Fibroblast of the aortic adventitia (primary cell): ENCODE results near the gene CCNT2. TPM values are rescaled to one million over a fixed set of nuclear protein-coding genes. Genes with fewer than 3 reads are reported as not detected.

ENCODE experiments used
- DNase-seq: peaks from one replicate; pipeline ENCODE4 v3.0.0-alpha.2; 2010; ENCODE audit warnings: low read depth
- H3K4me3 ChIP-seq: 2 replicates; pipeline ENCODE4 v1.5.1; 2011; ENCODE audit warnings: low read depth, mild to moderate bottlenecking, control low read depth, low read length, moderate library complexity
- total RNA-seq: library from RNA; depleted of rRNA; stranded (reverse); fragments of >200 nt; gene quantifications from 2 replicates; pipeline ENCODE4 v1.2.3, GENCODE V29; 2012; ENCODE audit warnings: low replicate concordance
- TF ChIP-seq, protein P1 (sequence below): IDR thresholded peaks from 2 replicates; pipeline ENCODE4 v1.5.1; 2011; ENCODE audit warnings: mild to moderate bottlenecking, low read length, control low read depth, inconsistent platforms; ENCODE audit not compliant: insufficient read depth

The CCNT2 gene
- total RNA-seq, 1 donor = 25.8 TPM

DNA sequence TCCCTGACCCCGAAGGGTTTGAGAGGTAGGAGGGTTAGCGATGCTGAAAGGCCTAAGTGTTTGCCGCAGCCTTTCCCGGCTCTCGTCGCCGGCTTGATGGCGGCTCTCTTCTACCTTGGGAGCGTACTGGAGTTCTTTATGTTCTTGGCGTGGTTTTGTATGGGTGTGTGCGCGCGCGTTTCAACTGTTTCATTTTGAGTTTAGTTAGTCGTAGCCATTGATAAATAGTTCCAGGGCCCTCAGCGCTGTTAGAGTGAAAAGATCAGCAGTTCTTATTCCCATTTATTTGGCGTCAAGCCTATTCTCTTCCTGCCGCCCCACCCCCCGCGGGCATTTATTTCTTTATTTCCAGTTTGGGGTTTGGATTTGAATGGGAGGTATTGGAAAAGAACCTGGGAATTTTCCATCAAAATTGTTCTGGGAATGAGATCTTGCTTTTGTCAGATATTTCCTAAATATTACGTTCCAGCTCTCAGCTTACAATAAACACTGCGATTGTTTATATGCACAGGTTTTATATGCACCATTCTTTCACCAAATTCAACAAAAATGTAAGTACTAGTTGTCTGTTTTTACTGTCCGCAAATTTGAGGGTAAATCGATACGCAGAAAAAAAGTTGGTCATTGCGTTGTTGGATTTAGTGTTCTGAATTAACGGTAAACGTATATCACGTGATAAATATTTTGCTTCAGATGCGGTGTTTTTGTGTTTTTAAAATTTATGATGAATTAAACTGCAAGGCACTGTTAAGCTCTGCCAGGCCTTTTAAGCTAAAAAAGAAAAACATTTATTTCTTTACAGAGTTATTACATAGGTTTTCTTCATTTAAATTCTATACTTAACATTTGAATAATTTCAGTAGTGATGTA, 954 bp downstream of the CCNT2 start:
- TF ChIP-seq, protein P1, sequence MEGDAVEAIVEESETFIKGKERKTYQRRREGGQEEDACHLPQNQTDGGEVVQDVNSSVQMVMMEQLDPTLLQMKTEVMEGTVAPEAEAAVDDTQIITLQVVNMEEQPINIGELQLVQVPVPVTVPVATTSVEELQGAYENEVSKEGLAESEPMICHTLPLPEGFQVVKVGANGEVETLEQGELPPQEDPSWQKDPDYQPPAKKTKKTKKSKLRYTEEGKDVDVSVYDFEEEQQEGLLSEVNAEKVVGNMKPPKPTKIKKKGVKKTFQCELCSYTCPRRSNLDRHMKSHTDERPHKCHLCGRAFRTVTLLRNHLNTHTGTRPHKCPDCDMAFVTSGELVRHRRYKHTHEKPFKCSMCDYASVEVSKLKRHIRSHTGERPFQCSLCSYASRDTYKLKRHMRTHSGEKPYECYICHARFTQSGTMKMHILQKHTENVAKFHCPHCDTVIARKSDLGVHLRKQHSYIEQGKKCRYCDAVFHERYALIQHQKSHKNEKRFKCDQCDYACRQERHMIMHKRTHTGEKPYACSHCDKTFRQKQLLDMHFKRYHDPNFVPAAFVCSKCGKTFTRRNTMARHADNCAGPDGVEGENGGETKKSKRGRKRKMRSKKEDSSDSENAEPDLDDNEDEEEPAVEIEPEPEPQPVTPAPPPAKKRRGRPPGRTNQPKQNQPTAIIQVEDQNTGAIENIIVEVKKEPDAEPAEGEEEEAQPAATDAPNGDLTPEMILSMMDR = no peak
- DNase-seq = peak; percentile 26
- peak overlapping the region; percentile 91 for H3K4me3 ChIP-seq

DNA sequence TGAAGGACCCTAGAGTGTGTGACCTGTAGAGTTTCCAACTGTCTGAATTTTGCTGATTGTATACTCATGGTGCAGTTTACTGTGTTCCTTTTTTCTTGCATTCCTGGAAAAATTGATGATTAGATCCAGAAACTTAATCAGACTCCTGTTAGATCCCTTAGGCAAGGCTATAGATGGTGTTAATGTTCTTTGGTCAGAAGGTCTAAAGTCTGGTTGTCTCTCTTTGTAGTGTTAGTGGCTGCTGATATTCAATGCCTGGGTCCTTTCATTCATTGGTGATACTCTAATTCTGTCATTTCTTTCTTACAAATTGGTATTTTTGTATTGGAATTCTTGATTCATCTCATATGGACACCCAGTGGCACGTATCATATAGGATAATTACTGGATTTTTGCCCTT, 6.3 kb downstream of the CCNT2 start:
- TF ChIP-seq, protein P1 = no peak
- no peak overlapping the region for H3K4me3 ChIP-seq
- DNase-seq = no peak

DNA sequence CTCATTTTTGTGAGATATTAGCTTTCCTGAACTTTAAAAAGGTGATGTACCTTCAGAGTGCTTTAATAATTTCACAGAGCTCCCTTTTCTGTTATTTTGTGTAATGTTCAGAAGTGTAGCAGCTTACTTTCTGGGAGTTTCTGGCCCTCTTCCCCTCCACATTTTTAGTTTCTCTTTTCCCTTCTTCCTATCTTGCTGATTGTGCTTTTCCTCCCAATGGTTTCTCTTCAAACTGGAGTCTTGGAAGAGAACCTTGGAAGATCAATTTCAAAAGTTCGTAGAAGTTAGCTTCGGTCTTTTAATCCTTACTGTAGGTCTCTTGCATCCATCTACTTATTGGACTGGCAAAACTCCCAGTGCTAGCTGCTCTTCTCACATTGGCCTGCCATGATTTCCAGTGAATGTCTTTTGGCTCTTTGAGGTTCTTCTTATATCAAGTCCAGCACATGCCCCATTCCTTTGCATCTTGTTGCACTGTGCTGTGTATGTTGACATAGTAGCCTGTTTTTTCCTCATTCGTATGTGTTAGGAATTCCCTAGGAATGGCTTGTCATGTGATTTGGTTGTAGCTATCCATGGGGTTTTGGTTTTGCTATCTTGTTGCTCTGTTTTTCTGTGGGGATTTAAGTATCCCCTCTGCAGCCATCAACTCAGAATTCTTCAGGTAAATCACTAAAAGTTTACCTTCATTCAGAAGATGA, 7.8 kb downstream of the CCNT2 start:
- DNase-seq = peak; percentile 27
- TF ChIP-seq, protein P1 = no peak
- no peak overlapping the region for H3K4me3 ChIP-seq

DNA sequence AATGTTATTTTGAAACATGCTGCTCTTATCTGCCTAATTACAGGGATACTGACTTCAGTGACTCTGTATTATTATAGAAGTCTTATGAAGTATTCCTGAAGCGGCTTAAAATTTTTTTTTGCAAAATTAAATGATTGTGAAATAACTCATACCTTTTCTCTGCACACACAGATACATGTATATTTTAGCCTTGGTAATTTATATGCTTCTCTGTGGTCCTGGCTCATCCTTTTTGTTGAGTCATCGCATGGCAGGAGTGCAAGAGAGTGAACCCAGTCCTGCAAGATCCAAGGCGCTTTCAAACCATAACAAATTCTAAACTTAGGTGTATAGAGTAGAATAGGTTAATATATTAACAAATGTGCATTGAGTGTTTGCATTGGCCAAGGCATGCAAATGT, 8.6 kb downstream of the CCNT2 start:
- TF ChIP-seq, protein P1 = no peak
- H3K4me3 ChIP-seq = no peak overlapping the region
- peak; percentile 29 for DNase-seq

DNA sequence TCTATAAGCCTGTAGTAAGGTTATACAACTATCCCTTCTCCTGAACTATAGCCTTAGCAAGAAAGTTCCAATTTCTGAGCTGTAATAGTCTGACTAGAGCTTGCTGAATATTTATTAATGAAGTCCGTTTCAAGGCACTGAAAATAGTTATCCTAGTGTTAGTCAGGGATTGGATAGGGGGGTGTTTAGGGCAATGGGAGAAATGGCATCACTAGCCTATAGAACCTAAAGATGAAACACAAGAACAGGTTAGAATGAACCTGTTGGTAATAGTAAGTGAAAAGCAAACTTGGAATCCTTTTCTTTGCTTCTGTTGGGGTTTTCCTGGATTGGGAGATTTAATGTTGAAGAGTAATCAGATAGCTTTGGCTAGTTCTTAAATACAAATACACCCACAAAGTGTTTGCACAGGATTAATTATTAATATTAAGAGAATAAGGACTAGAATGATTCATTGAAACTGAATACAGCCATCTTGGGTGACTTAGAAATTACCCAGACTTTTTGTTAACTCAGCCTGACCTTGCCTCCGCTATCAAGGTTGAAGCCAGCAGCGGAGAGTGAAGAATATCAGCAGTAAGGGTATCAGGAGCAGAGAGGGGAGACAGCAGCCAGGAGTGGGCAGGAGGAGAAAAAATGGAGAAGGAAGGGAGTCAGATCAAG, 14.4 kb downstream of the CCNT2 start:
- DNase-seq = no peak
- H3K4me3 ChIP-seq = no peak overlapping the region
- TF ChIP-seq, protein P1 = no peak

DNA sequence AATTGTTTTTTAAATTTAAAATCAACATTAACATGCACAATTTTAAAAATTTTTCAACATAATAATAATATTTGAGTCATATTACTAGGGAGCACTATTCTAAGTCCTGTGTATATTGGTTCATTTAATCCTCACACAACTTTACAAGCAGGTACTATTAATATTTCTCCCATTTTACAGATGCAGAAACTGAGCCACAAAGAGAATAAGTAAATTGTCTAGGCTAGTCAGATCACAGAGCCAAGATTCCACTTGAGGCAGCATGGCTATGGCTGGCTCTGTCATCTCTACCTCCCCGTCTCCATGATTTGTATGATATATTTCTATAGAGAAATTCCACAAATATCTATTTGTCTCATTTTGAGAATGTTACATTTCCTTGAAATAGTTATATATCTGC, 15.1 kb downstream of the CCNT2 start:
- TF ChIP-seq, protein P1 = no peak
- no peak for DNase-seq
- H3K4me3 ChIP-seq = no peak overlapping the region
